ENCODE measurements around the gene MCOLN1. TPM values are rescaled to one million over a fixed set of nuclear protein-coding genes. Genes with fewer than 3 reads are reported as not detected.

The MCOLN1 gene
- polyA plus RNA-seq, 3 donors: 32.8 to 133 (median 34.3) TPM

DNA sequence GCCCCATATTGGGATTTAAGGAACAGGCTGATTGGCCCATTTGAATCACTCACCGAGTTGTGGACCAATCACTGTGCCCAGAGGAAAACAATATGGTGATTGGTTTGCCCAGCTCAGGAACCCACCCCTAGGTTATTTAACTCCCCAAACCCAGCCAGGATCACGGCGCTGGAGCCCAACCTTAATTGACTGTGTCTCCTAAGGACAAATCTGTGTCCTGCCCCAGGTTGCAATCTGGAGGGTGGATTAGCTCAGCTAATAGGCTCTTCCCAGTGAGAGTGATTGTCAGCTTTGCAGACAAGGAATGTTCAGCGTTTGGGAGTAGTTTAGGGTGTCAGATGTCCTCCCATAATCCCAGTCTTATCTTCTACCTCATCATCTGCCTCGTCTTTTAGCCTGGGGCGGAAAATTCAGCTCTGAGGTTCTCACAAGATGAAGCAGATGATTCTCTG lies 10.0 kb upstream of the MCOLN1 start:
- 95% methylated on average over 2 of the region's 6 CpGs for WGBS (ENCODE audit: insufficient coverage)
- intact Hi-C loops (cut with micrococcal nuclease): no loop called here
- no peaks in the 10 kb centered on the region for H4K20me1 ChIP-seq (ENCODE audit: insufficient read depth, low read length)
- peaks cover 34 to 47% (median 35%) of the 10 kb centered on the region in 3 donors for H3K27me3 Mint-ChIP-seq (ENCODE audit: low read depth in 3 of 3)
- TF ChIP-seq, protein P1, sequence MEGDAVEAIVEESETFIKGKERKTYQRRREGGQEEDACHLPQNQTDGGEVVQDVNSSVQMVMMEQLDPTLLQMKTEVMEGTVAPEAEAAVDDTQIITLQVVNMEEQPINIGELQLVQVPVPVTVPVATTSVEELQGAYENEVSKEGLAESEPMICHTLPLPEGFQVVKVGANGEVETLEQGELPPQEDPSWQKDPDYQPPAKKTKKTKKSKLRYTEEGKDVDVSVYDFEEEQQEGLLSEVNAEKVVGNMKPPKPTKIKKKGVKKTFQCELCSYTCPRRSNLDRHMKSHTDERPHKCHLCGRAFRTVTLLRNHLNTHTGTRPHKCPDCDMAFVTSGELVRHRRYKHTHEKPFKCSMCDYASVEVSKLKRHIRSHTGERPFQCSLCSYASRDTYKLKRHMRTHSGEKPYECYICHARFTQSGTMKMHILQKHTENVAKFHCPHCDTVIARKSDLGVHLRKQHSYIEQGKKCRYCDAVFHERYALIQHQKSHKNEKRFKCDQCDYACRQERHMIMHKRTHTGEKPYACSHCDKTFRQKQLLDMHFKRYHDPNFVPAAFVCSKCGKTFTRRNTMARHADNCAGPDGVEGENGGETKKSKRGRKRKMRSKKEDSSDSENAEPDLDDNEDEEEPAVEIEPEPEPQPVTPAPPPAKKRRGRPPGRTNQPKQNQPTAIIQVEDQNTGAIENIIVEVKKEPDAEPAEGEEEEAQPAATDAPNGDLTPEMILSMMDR (IDR thresholded peaks at IDR 0.05): no peak
- no peak overlapping the region for H3K4me2 ChIP-seq (replicated peaks; ENCODE audit: extremely low read depth, low read length, poor library complexity, severe bottlenecking)
- no peaks in the 10 kb centered on the region for H3K9me3 ChIP-seq (replicated peaks in 1 of 2; ENCODE audit: control insufficient read depth in 1 of 2, insufficient read depth in 1 of 2, low read length in 2 of 2)
- peaks cover 0 to 8% (median 2%) of the 10 kb centered on the region in 7 donors for H3K9me3 Mint-ChIP-seq
- peaks cover 2 to 23% of the 10 kb centered on the region in 2 donors for H3K27me3 ChIP-seq (ENCODE audit: control insufficient read depth in 2 of 2, insufficient read depth in 2 of 2, low read length in 2 of 2)
- no peak overlapping the region for H2AFZ ChIP-seq (ENCODE audit: insufficient read depth, low read depth, low read length, poor library complexity, severe bottlenecking)
- no peak overlapping the region for H3K4me3 ChIP-seq (replicated peaks in 1 of 3; ENCODE audit: low read depth in 2 of 3, low read length in 3 of 3)
- H3K9ac ChIP-seq (ENCODE audit: insufficient read depth, low read length, poor library complexity, severe bottlenecking): no peak overlapping the region
- no peaks in the 10 kb centered on the region for H3K36me3 ChIP-seq (replicated peaks in 1 of 2; ENCODE audit: control insufficient read depth in 1 of 2, insufficient read depth in 2 of 2, low read length in 2 of 2)
- H3K36me3 Mint-ChIP-seq: peaks cover 0 to 3% of the 10 kb centered on the region in 2 donors
- peaks cover 21% of the 10 kb centered on the region for H3K4me1 Mint-ChIP-seq
- H3K79me2 ChIP-seq (ENCODE audit: insufficient read depth, low read length): no peaks in the 10 kb centered on the region
- DNase-seq: no peak
- peaks cover 13 to 21% of the 10 kb centered on the region in 2 donors for H3K4me1 ChIP-seq (ENCODE audit: control insufficient read depth in 1 of 2, insufficient read depth in 2 of 2, low read length in 2 of 2)
- H3K27ac ChIP-seq (ENCODE audit: low read depth in 1 of 2, low read length in 2 of 2): no peak overlapping the region
- H3K4me3 Mint-ChIP-seq: no peak overlapping the region
- H3K27ac Mint-ChIP-seq: no peak overlapping the region

DNA sequence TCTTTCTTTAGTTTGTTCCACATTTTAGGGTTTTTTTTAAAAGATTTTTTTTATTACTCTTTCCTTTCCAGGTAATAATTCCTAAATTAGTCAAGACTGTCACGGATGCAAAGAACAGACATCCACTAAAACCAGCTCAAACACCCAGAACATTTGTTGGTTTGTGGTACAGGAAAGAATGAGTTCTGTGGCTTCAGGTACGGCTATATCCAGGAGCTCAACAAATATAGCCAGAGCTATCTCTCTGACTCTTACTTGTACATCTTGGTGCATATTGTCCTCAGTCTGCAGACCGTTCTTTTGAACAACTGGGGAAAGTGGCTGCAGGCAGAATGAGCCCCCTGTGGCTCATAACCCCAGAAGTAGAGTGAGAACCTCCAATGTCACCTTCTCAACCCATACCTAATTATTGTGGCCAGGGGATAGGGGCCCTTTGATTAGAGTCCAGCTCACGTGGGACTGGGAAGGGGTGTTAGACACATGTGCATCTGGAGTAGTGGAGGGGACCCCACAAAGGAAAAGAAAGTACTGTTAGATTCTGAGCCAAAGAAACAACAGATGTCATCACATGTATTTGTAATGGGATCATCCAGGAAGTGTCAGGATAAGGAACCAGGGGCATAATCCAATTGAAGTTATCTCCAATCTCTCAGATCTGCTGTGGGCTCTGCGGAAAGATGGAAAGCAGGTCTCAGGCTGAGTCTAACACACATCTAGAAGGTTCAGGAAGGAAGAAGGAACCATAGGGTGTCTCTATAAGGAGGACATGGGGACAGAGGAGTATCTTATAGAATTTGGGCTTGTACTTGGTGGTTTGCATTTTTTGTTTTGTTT lies 8.4 kb upstream of the MCOLN1 start:
- intact Hi-C loops (cut with micrococcal nuclease): no loop called here
- Mint-ChIP-seq H3K27ac (no peak overlapping the region), H3K27me3 (ENCODE audit: low read depth in 3 of 3) (peaks cover 38 to 52% (median 39%) of the 10 kb centered on the region in 3 donors), H3K4me3 (peak overlapping the region in 1 of 2 donors; percentile 17), H3K36me3 (peaks cover under 1 to 4% of the 10 kb centered on the region in 2 donors), H3K9me3 (peaks cover 0 to 9% (median 2%) of the 10 kb centered on the region in 7 donors), H3K4me1 (peaks cover 12% of the 10 kb centered on the region)
- Histone ChIP-seq H3K79me2 (ENCODE audit: insufficient read depth, low read length) (no peaks in the 10 kb centered on the region), H3K27ac (ENCODE audit: low read depth in 1 of 2, low read length in 2 of 2) (no peak overlapping the region), H3K36me3 (replicated peaks in 1 of 2; ENCODE audit: control insufficient read depth in 1 of 2, insufficient read depth in 2 of 2, low read length in 2 of 2) (no peaks in the 10 kb centered on the region), H3K9ac (ENCODE audit: insufficient read depth, low read length, poor library complexity, severe bottlenecking) (no peak overlapping the region), H4K20me1 (ENCODE audit: insufficient read depth, low read length) (no peaks in the 10 kb centered on the region), H3K4me1 (ENCODE audit: control insufficient read depth in 1 of 2, insufficient read depth in 2 of 2, low read length in 2 of 2) (peaks cover 5 to 12% of the 10 kb centered on the region in 2 donors), H3K9me3 (replicated peaks in 1 of 2; ENCODE audit: control insufficient read depth in 1 of 2, insufficient read depth in 1 of 2, low read length in 2 of 2) (no peaks in the 10 kb centered on the region), H3K4me2 (replicated peaks; ENCODE audit: extremely low read depth, low read length, poor library complexity, severe bottlenecking) (no peak overlapping the region), H3K4me3 (replicated peaks in 1 of 3; ENCODE audit: low read depth in 2 of 3, low read length in 3 of 3) (no peak overlapping the region), H2AFZ (ENCODE audit: insufficient read depth, low read depth, low read length, poor library complexity, severe bottlenecking) (no peak overlapping the region), H3K27me3 (ENCODE audit: control insufficient read depth in 2 of 2, insufficient read depth in 2 of 2, low read length in 2 of 2) (peaks cover 2 to 23% of the 10 kb centered on the region in 2 donors)
- no CpG with 5 or more reads among the region's 5 CpGs for WGBS (ENCODE audit: insufficient coverage)
- TF ChIP-seq, protein P1 (IDR thresholded peaks at IDR 0.05): no peak
- no peak for DNase-seq

Measured in CD14-positive monocyte (primary cell).